ENCODE results near the gene TEKT3. TPM values are rescaled to one million over a fixed set of nuclear protein-coding genes. Genes with fewer than 3 reads are reported as not detected.
A peak's percentile ranks its signal among the peaks of the same experiment; 100 is the strongest.

TEKT3 gene
- total and polyA plus RNA-seq, 2 of the 4 experiments (the other 2 are of a cell fraction), result 0.15 TPM; not detected in 1

GRCh38 chr17:15378243-15378642 lies 36.8 kb upstream of the TEKT3 start:
- WGBS, 2 experiments (ENCODE audit: extremely low coverage in 2 of 2, insufficient read length in 1 of 2), result no CpG with 5 or more reads among the region's 4 CpGs

More at GRCh38 chr17:15378243-15378642, 36.8 kb upstream of the TEKT3 start:
- ATAC-seq (ENCODE audit: low read depth) (no peak), DNase-seq (no peak)
- dilution Hi-C loops (cut with HindIII; ENCODE audit: low sequenced_read_pairs, unreplicated experiment), result no loop called here
- Histone ChIP-seq H3K14ac (replicated peaks; ENCODE audit: low read depth, low read length) (no peak overlapping the region), H3K36me3 (ENCODE audit: control insufficient read depth, insufficient read depth, low read length) (no peaks in the 10 kb centered on the region), H3K4me1 (ENCODE audit: control insufficient read depth, insufficient read depth, low read length) (peaks cover 5% of the 10 kb centered on the region), H3K4me3 (ENCODE audit: insufficient read depth, low read depth, low read length) (no peak overlapping the region), H3K9me3 (ENCODE audit: control insufficient read depth, insufficient read depth, low read length) (no peaks in the 10 kb centered on the region), H3K9me1 (ENCODE audit: insufficient read depth, low read length) (peaks cover 2% of the 10 kb centered on the region; the same call in 1 of the 2 replicates), H3K27me3 (ENCODE audit: control insufficient read depth, insufficient read depth, low read length) (peaks cover 3% of the 10 kb centered on the region; the same call in 1 of the 2 replicates), H3K9ac (ENCODE audit: low read depth, low read length) (no peak overlapping the region), H2AFZ (replicated peaks; ENCODE audit: low read length, poor library complexity) (no peak overlapping the region), H2AK9ac (replicated peaks; ENCODE audit: low read depth, low read length, poor library complexity) (no peak overlapping the region), H3K23ac (ENCODE audit: low read depth, low read length) (no peak overlapping the region), H3K79me1 (ENCODE audit: low read depth in 1 of 2, low read length in 2 of 2) (no peaks in the 10 kb centered on the region), H3K27ac (ENCODE audit: insufficient read depth, low read length) (no peak overlapping the region), H2AK5ac (ENCODE audit: low read depth, low read length) (no peak overlapping the region), H2BK120ac (ENCODE audit: low read depth, low read length) (no peak overlapping the region), H4K5ac (ENCODE audit: low read depth, low read length) (no peak overlapping the region), H3K4ac (ENCODE audit: low read depth, low read length) (no peak overlapping the region), H3K56ac (ENCODE audit: extremely low read depth, insufficient read depth, low read length) (no peak overlapping the region), H4K91ac (ENCODE audit: insufficient read depth, low read depth, low read length) (no peak overlapping the region), H4K20me1 (ENCODE audit: insufficient read depth, low read length) (no peaks in the 10 kb centered on the region), H3K18ac (ENCODE audit: low read depth, low read length) (no peak overlapping the region), H2BK15ac (ENCODE audit: low read depth, low read length) (no peak overlapping the region), H2BK20ac (ENCODE audit: low read depth, low read length) (peak overlapping the region; percentile 67), H2BK5ac (ENCODE audit: low read depth, low read length, poor library complexity, severe bottlenecking) (no peak overlapping the region), H4K8ac (ENCODE audit: low read depth in 2 of 2, low read length in 2 of 2) (no peak overlapping the region), H3K4me2 (ENCODE audit: low read depth, low read length) (no peak overlapping the region)
- intact Hi-C loops (cut with micrococcal nuclease), result no loop called here
- TF ChIP-seq FOS (IDR thresholded peaks at IDR 0.05; ENCODE audit: low read depth, low read length) (no peak), NFE2L2 (IDR thresholded peaks at IDR 0.05; ENCODE audit: low read depth, low read length) (no peak), POLR2A (IDR thresholded peaks at IDR 0.05; ENCODE audit: low read depth, low read length) (no peak), RCOR1 (IDR thresholded peaks at IDR 0.05; ENCODE audit: insufficient replicate concordance, low read length) (no peak), CHD1 (IDR thresholded peaks at IDR 0.05; ENCODE audit: low read depth, low read length) (no peak), MAFK (IDR thresholded peaks at IDR 0.05; ENCODE audit: low read depth, low read length) (no peak), SMC3 (IDR thresholded peaks at IDR 0.05; ENCODE audit: low read depth, low read length) (no peak), ELK1 (IDR thresholded peaks at IDR 0.05; ENCODE audit: borderline replicate concordance, low read depth, low read length) (no peak), RFX5 (IDR thresholded peaks at IDR 0.05; ENCODE audit: low read depth, low read length) (no peak), CTCF (conservative IDR thresholded peaks at IDR 0.05; ENCODE audit: low read depth, low read length) (no peak)
- POLR2A ChIA-PET (ENCODE audit: unreplicated experiment), result interaction anchor here (0.5 kb wide), 1 partner anchor 610 kb away, joined by 4 read pairs; no protein-coding TSS in a partner anchor
- CTCF ChIA-PET, result interaction anchor here (1.0 to 1.4 kb wide), 2 partner anchors 116 to 125 kb away, joined by 3 to 4 read pairs; no protein-coding TSS in a partner anchor
- in situ Hi-C loops (cut with MboI; ENCODE audit: low sequenced_read_pairs), result no loop called here
- no TSS peak for BruUV-seq (replicated peaks)
